Esophagus squamous epithelium (tissue), 5 donors: ENCODE results near the gene LRRC47. TPM values are rescaled to one million over a fixed set of nuclear protein-coding genes. Genes with fewer than 3 reads are reported as not detected.

ENCODE experiments used
- DNase-seq: peaks from one replicate; lab custom pipeline; 2025; lab: John Stamatoyannopoulos, UW
- H3K27ac ChIP-seq, 4 donors: fragments of 200-600 bp; sonication (generic); one replicate each; pipeline ENCODE4 v1.5.1; 2016 to 2019; ENCODE audit warnings: mild to moderate bottlenecking in 1 of 4
- H3K27me3 ChIP-seq, 4 donors: fragments of 200-600 bp; sonication (generic); 1 replicate in 3 of 4; 2 replicates in 1 of 4; pipeline versions ENCODE4 v1.5.1 to v1.6.0; 2017 to 2021; ENCODE audit warnings: antibody characterized with exemption in 1 of 4
- H3K36me3 ChIP-seq, 3 donors: fragments of 200-600 bp; sonication (generic); one replicate each; pipeline ENCODE4 v1.5.1; 2016 to 2019
- H3K4me1 ChIP-seq, 3 donors: fragments of 200-600 bp; sonication (generic); one replicate each; pipeline ENCODE4 v1.5.1; 2017 to 2019
- H3K4me3 ChIP-seq, 4 donors: fragments of 200-600 bp; sonication (generic); 1 replicate in 3 of 4; 2 replicates in 1 of 4; pipeline ENCODE4 v1.5.1; 2016 to 2019; ENCODE audit warnings: mild to moderate bottlenecking in 2 of 4, moderate library complexity in 1 of 4
- H3K9me3 ChIP-seq, 3 donors: fragments of 200-600 bp; sonication (generic); one replicate each; pipeline ENCODE4 v1.5.1; 2016 to 2019
- POLR2A ChIP-seq, 4 donors: fragments of 450-650 bp; IDR thresholded peaks; one replicate each; pipeline ENCODE4 v1.6.1; 2017; ENCODE audit warnings: antibody characterized with exemption in 4 of 4, mild to moderate bottlenecking in 4 of 4, moderate library complexity in 3 of 4
- WGBS, 2 donors: methylation state at CpG; one replicate each; pipeline ENCODE4 v1.1.5; 2018; 5-methylcytosine and 5-hydroxymethylcytosine counted together
- intact Hi-C: fragments of 100-400 bp; cut with DNase I; formaldehyde crosslinking; loops from one replicate; pipeline ENCODE4 v1.15.0; 2022
- total RNA-seq, 4 donors: library from RNA; depleted of rRNA; stranded (reverse); fragments of >200 nt; gene quantifications; one replicate each; pipeline ENCODE4 v1.1.0, GENCODE V29; 2016
- TF ChIP-seq, protein P1 (sequence below), 6 experiments: fragments of 450-650 bp in 4 of 6; fragments of 200-600 bp in 2 of 6; sonication (generic) in 2 of 6; IDR thresholded peaks; one replicate each; pipeline ENCODE4 v1.5.1; 2016 to 2019; ENCODE audit warnings: antibody characterized with exemption in 6 of 6, mild to moderate bottlenecking in 4 of 6, moderate library complexity in 4 of 6
- donor health status: DM: yes; HTN: yes; CAD: no.

LRRC47 gene
- total RNA-seq, 4 donors from 2014 or later = 23.5 to 32.6 (median 25.5) TPM

DNA sequence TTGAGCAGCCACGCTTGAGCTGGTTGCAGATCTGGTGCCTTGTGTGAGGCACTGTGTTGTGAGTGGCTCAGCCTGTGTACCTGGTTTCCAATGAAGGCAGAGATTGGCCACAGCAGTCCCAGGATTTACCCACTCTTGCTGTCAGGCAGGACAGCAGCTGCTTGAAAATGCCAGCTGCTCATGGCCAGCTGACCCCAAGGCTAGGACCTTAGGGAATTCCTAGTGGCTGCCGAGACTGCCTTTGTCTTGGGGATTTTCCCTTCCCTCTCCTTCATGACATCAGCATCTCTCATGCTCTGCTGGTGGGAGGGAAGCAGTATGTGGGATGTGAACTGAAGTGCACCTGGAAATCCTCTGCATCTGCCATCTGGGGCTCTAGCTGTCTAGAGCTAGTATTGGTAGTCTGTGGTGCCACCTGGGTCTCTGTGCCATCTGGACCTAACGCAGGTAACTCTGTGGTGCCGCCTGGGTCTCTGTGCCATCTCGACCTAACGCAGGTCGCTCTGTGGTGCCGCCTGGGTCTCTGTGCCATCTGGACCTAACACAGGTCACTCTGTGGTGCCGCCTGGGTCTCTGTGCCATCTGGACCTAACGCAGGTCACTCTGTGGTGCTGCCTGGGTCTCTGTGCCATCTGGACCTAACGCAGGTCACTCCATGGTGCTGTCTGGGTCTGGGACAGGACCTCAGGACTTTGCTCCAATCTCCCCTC lies 3.8 kb upstream of the LRRC47 start:
- no peak for DNase-seq
- intact Hi-C loops = no loop called here
- Histone ChIP-seq H3K27ac (no peak overlapping the region), H3K36me3 (no peaks in the 10 kb centered on the region), H3K4me1 (peaks cover 10 to 21% (median 11%) of the 10 kb centered on the region in 3 donors), H3K27me3 (peaks cover 0 to 39% (median 0%) of the 10 kb centered on the region in 4 donors), H3K4me3 (no peak overlapping the region), H3K9me3 (no peaks in the 10 kb centered on the region)
- TF ChIP-seq, protein P1, sequence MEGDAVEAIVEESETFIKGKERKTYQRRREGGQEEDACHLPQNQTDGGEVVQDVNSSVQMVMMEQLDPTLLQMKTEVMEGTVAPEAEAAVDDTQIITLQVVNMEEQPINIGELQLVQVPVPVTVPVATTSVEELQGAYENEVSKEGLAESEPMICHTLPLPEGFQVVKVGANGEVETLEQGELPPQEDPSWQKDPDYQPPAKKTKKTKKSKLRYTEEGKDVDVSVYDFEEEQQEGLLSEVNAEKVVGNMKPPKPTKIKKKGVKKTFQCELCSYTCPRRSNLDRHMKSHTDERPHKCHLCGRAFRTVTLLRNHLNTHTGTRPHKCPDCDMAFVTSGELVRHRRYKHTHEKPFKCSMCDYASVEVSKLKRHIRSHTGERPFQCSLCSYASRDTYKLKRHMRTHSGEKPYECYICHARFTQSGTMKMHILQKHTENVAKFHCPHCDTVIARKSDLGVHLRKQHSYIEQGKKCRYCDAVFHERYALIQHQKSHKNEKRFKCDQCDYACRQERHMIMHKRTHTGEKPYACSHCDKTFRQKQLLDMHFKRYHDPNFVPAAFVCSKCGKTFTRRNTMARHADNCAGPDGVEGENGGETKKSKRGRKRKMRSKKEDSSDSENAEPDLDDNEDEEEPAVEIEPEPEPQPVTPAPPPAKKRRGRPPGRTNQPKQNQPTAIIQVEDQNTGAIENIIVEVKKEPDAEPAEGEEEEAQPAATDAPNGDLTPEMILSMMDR (IDR thresholded peaks at IDR 0.05) = no peak
- no peak for TF ChIP-seq POLR2A (IDR thresholded peaks at IDR 0.05)
- 74 to 90% methylated on average over 3 to 6 of the region's 11 CpGs for WGBS, 2 donors

DNA sequence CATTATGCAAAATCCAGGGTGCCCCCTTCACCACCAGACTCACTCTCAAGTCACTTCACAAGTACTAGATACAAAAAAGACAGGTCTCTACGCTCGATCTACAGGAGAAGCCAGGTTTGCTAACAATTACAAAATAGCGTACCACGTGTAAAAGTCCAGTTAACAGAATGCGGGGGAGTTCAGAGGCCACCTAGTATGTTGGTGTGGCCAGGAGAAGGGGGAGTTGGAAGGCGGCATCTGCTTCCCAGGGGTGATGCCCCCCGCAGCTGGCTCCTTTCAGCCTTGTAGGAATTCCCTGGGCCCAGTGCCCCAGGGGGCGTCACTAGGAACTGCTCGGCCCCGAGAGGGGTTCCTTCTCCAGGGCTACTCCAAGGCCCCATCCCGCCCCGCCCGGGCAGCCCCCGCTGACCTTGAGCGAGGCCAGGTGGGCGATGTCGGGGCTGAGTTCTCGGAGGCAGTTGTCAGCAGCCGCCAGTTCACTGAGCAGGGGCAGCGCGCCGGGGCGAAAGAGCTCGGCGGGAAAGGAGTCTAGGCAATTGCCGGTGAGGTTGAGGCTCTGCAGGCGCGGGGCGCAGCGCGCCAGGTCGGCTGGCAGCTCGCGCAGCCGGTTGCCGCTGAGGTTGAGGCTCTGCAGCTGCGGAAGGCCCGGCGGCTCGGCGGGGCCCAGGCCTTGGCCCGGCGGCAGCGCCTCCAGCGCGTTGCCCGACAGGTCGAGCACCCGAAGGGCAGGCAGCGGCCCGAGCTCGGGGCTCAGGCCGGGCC lies 664 bp downstream of the LRRC47 start:
- 14 to 25% methylated on average over 5 to 7 of the region's 53 CpGs for WGBS, 2 donors
- Histone ChIP-seq H3K9me3 (no peaks in the 10 kb centered on the region), H3K27ac (peak overlapping the region; percentile 76 to 81 (median 79)), H3K4me3 (peak overlapping the region; percentile 77 to 95 (median 92)), H3K27me3 (peaks cover 0 to 10% (median 0%) of the 10 kb centered on the region in 4 donors), H3K4me1 (peaks cover 27 to 53% (median 40%) of the 10 kb centered on the region in 3 donors), H3K36me3 (peaks cover 0 to 20% (median 0%) of the 10 kb centered on the region in 3 donors)
- intact Hi-C loops = no loop called here
- DNase-seq = no peak
- TF ChIP-seq, protein P1 (IDR thresholded peaks at IDR 0.05) = no peak
- TF ChIP-seq POLR2A (IDR thresholded peaks at IDR 0.05) = no peak

DNA sequence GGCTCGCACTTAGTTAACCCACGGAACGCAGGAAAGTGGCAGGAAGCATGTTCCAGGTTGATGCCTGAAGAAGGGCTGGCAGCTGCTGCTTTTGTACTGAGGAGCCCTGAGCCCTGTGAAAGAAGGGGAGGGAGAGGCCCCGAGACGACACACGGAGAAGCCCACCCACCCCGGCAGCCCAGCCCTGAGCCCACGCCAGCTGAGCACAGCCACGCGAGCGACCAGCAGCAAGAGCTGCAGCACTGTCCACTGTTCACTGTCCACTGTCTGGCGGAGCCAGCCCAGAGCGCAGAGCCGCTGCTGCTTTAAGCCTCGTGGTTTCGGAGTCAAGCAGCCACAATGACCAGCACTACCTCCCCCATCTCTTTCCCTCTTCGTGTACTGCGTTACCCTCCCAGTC lies 5.3 kb downstream of the LRRC47 start:
- H3K9me3 ChIP-seq = no peaks in the 10 kb centered on the region
- no peak overlapping the region for H3K4me3 ChIP-seq
- no peaks in the 10 kb centered on the region for H3K27me3 ChIP-seq
- intact Hi-C loops = no loop called here
- H3K36me3 ChIP-seq = peaks cover 9 to 67% (median 22%) of the 10 kb centered on the region in 3 donors
- no peak overlapping the region for H3K27ac ChIP-seq
- DNase-seq = no peak
- peaks cover 23 to 65% (median 35%) of the 10 kb centered on the region in 3 donors for H3K4me1 ChIP-seq
- TF ChIP-seq, protein P1 (IDR thresholded peaks at IDR 0.05) = no peak
- no peak for TF ChIP-seq POLR2A (IDR thresholded peaks at IDR 0.05)
- 79 to 87% methylated on average over 7 to 9 of the region's 18 CpGs for WGBS, 2 donors

DNA sequence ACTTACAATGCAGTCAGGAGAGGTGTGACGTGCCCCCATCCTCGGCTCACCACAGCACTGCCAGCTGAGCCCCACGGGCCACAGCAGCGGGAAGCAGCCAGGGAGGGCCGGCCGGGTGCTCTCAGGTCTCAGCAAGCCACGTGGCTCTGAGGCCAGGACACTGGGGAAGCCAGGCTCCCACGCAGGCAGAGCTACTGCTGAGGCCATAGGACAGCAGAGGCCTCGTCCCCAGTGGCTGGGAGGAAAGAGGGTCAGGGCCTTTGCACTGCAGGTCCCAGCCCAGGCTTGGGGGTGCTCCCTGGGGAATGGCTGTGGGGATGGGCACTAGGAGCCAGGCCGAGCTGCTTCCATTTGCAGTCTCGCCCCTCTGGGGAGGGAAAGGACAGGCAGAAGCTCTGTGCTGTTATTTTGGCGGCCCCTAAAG lies 5.8 kb downstream of the LRRC47 start:
- Histone ChIP-seq H3K27ac (no peak overlapping the region), H3K4me1 (peaks cover 20 to 61% (median 34%) of the 10 kb centered on the region in 3 donors), H3K36me3 (peaks cover 9 to 71% (median 26%) of the 10 kb centered on the region in 3 donors), H3K4me3 (no peak overlapping the region), H3K9me3 (no peaks in the 10 kb centered on the region), H3K27me3 (no peaks in the 10 kb centered on the region)
- 71 to 83% methylated on average over 4 to 7 of the region's 12 CpGs for WGBS, 2 donors
- TF ChIP-seq POLR2A (IDR thresholded peaks at IDR 0.05) = no peak
- TF ChIP-seq, protein P1 (IDR thresholded peaks at IDR 0.05) = no peak
- no peak for DNase-seq
- intact Hi-C loops = no loop called here
